A673 (cell line): Measurements from ENCODE around the gene EMP3. TPM values are rescaled to one million over a fixed set of nuclear protein-coding genes. Genes with fewer than 3 reads are reported as not detected.
"Not testable (repeated sequence)": the region's sequence is repeated elsewhere in the genome, so short reads cannot be mapped to it uniquely, and the experiment has no call there.

ENCODE experiments used
- BruUV-seq: library from RNA; stranded (reverse); fragments of 400-500 nt; replicated peaks from 2 replicates; lab custom pipeline; 2021; lab: Mats Ljungman, UMichigan
- CTCF ChIA-PET: fragments of 300-600 bp; sonication (Branson Sonifier 250); formaldehyde crosslinking; loops from one replicate; lab custom pipeline; 2022; ENCODE audit warnings: antibody characterized with exemption; lab: Charles Lee
- POLR2A ChIA-PET: fragments of 300-600 bp; sonication (Branson Sonifier 250); formaldehyde crosslinking; loops from one replicate; lab custom pipeline; 2022; ENCODE audit warnings: antibody characterized with exemption; ENCODE audit not compliant: low non-redundant PET; lab: Charles Lee
- DNase-seq: peaks from one replicate; pipeline ENCODE4 v3.0.0-alpha.2; 2015; ENCODE audit warnings: low spot score
- H3K27ac ChIP-seq: fragments of 200-600 bp; sonication (generic); 2 replicates; pipeline ENCODE4 v1.5.1; 2016; ENCODE audit warnings: mixed run types, low read depth, mild to moderate bottlenecking, mixed read lengths, antibody characterized with exemption, low read length; ENCODE audit not compliant: poor library complexity, severe bottlenecking
- H3K27me3 ChIP-seq: fragments of 200-600 bp; sonication (generic); replicated peaks from 2 replicates; pipeline ENCODE4 v1.6.1; 2017; ENCODE audit warnings: mixed run types, low read depth, mild to moderate bottlenecking, mixed read lengths, antibody characterized with exemption, low read length; ENCODE audit not compliant: insufficient read depth, poor library complexity
- H3K36me3 ChIP-seq: fragments of 200-600 bp; sonication (generic); 2 replicates; pipeline ENCODE4 v1.6.1; 2016; ENCODE audit warnings: mixed run types, mild to moderate bottlenecking, mixed read lengths, antibody characterized with exemption, low read length; ENCODE audit not compliant: insufficient read depth, poor library complexity, severe bottlenecking
- H3K4me1 ChIP-seq: fragments of 200-600 bp; sonication (generic); 2 replicates; pipeline ENCODE4 v1.6.1; 2017; ENCODE audit warnings: mixed run types, mild to moderate bottlenecking, mixed read lengths, antibody characterized with exemption, low read length; ENCODE audit not compliant: insufficient read depth, poor library complexity, severe bottlenecking
- H3K4me3 ChIP-seq: fragments of 200-600 bp; sonication (generic); 2 replicates; pipeline ENCODE4 v1.5.1; 2016; ENCODE audit warnings: low read depth, mixed run types, mild to moderate bottlenecking, mixed read lengths, low read length; ENCODE audit not compliant: poor library complexity, severe bottlenecking
- H3K9me3 ChIP-seq: fragments of 200-600 bp; sonication (generic); 2 replicates; pipeline ENCODE4 v1.6.1; 2016; ENCODE audit warnings: mixed run types, low read depth, mild to moderate bottlenecking, mixed read lengths, antibody characterized with exemption, low read length; ENCODE audit not compliant: poor library complexity, severe bottlenecking
- EZH2 ChIP-seq: fragments of 200-600 bp; sonication (generic); IDR thresholded peaks from 2 replicates; pipeline ENCODE4 v1.6.1; 2017; ENCODE audit warnings: borderline replicate concordance, low read depth, mild to moderate bottlenecking, mixed read lengths, antibody characterized with exemption, low read length; ENCODE audit not compliant: poor library complexity, severe bottlenecking
- intact Hi-C: fragments of 100-400 bp; cut with micrococcal nuclease; formaldehyde crosslinking; loops from one replicate; pipeline ENCODE4 v1.10.0; 2022; ENCODE audit not compliant: unreplicated experiment
- total RNA-seq: library from RNA; stranded (reverse); gene quantifications from 2 replicates; pipeline ENCODE4 v1.2.3, GENCODE V29; 2021
- TF ChIP-seq, protein P1 (sequence below): fragments of 300-800, 200-600 bp; sonication (generic); conservative IDR thresholded peaks from 2 replicates; pipeline ENCODE4 v1.5.1; 2017; ENCODE audit warnings: low read depth, mild to moderate bottlenecking, antibody characterized with exemption, low read length, moderate library complexity, mixed read lengths

Gene EMP3
- total RNA-seq, 1 experiment from 2014 or later, result 187 TPM

DNA sequence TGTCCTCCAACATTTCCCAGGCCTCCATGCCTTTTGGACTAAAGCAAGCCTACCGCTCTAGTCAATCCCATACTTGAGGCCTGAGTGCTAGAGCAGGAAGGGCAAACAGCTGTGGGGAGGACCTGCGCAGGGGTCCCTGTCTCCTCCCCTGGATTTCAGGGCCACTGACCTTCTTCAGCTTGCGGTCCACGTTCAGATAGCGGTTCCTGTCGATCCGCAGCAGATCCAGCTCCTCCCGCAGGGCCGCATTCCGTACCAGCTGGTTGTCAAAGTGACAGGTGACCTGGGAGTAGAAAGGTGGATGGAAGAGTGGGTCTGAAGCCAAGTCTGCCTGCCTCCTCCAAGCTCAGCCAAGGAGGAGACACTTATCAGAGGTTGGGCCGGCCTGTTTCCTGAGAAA, 14.0 kb upstream of the EMP3 start:
- no peak for TF ChIP-seq EZH2
- TF ChIP-seq, protein P1, sequence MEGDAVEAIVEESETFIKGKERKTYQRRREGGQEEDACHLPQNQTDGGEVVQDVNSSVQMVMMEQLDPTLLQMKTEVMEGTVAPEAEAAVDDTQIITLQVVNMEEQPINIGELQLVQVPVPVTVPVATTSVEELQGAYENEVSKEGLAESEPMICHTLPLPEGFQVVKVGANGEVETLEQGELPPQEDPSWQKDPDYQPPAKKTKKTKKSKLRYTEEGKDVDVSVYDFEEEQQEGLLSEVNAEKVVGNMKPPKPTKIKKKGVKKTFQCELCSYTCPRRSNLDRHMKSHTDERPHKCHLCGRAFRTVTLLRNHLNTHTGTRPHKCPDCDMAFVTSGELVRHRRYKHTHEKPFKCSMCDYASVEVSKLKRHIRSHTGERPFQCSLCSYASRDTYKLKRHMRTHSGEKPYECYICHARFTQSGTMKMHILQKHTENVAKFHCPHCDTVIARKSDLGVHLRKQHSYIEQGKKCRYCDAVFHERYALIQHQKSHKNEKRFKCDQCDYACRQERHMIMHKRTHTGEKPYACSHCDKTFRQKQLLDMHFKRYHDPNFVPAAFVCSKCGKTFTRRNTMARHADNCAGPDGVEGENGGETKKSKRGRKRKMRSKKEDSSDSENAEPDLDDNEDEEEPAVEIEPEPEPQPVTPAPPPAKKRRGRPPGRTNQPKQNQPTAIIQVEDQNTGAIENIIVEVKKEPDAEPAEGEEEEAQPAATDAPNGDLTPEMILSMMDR, result no peak
- Histone ChIP-seq H3K9me3 (no peaks in the 10 kb centered on the region), H3K27me3 (no peaks in the 10 kb centered on the region), H3K36me3 (no peaks in the 10 kb centered on the region), H3K4me1 (peaks cover 8% of the 10 kb centered on the region), H3K27ac (no peak overlapping the region), H3K4me3 (no peak overlapping the region)
- intact Hi-C loops, result no loop called here
- ChIA-PET CTCF (interaction anchor here (0.7 to 1.0 kb wide), 2 partner anchors 80 to 208 kb away, joined by 3 read pairs; partner anchors contain the start of gene KDELR1), POLR2A (no interaction called here)
- no peak for DNase-seq
- BruUV-seq, result no TSS peak

DNA sequence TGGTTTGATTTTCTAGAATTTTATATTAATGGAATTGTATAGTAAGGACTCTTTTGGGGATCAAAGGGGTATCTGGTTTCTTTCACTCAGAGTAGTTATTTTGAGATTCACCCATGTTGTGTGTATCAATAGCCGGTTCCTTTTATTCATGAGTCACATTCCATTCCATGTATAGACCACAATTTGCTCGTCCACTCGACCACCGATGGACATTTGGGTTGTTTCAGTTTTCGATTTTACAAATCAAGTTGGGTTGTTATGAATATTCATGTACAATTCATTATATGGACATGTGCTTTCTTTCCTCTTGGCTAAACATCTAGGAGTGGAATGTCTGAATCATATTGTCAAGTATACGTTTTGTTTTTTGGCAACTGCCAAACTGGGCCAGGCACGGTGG, 9.6 kb upstream of the EMP3 start:
- no TSS peak for BruUV-seq
- POLR2A ChIA-PET, result no interaction called here
- Histone ChIP-seq H3K9me3 (no peaks in the 10 kb centered on the region), H3K4me1 (peaks cover 14% of the 10 kb centered on the region), H3K27me3 (no peaks in the 10 kb centered on the region), H3K36me3 (no peaks in the 10 kb centered on the region), H3K27ac (no peak overlapping the region), H3K4me3 (no peak overlapping the region)
- intact Hi-C loops, result no loop called here
- CTCF ChIA-PET, result no interaction called here
- TF ChIP-seq, protein P1, result no peak
- no peak for TF ChIP-seq EZH2
- no peak for DNase-seq

DNA sequence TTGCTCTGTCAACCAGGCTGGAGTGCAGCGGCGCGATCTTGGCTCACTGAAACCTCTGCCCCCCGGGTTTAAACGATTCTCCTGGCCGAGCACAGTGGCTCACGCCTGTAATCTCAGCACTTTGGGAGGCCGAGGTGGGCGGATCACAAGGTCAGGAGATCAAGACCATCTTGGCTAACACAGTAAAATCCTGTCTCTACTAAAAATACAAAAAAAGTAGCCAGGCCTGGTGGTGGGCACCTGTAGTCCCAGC, 7.7 kb upstream of the EMP3 start:
- intact Hi-C loops, POLR2A ChIA-PET: not testable (repeated sequence)

DNA sequence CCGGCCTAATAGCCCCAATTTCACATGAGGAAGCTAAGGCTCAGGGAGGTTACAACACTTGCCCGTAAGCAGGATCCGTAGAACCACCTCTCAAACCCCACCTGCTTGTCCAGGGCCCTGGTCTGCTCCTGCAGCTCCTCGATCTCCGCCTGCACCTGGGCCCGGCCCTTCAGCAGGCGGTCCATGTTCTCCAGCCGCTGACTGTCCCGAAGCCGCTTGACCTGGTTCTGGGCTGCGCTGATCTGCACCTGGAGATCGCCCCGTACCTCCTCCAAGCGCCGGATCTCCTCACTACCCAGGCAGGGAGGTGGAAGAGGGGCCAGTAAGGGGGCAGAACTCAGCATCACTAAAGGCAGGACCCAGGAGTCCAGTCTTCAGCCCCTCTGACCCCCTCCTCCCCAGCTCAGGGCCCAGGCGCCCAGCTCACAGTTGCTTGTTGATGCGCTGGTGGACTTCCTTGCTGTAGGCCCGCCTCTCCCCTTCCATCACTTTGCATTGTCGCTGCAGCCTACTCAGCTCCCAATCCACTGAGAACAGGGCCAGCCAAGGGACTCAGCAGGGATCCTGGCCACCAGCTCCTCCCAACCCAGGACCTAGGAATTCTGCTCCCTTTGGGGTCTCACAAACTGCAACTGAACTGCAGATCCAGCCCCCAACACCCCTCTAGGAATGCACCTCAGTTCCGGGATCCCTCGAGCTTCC, 6.9 kb upstream of the EMP3 start:
- Histone ChIP-seq H3K4me3 (no peak overlapping the region), H3K27me3 (no peaks in the 10 kb centered on the region), H3K9me3 (no peaks in the 10 kb centered on the region), H3K27ac (no peak overlapping the region), H3K36me3 (no peaks in the 10 kb centered on the region), H3K4me1 (peaks cover 31% of the 10 kb centered on the region)
- no peak for DNase-seq
- BruUV-seq, result no TSS peak
- ChIA-PET CTCF (interaction anchor here (0.7 to 1.1 kb wide), 2 partner anchors 15 to 270 kb away, joined by 6 read pairs; no protein-coding TSS in a partner anchor), POLR2A (no interaction called here)
- no peak for TF ChIP-seq EZH2
- TF ChIP-seq, protein P1, result no peak
- intact Hi-C loops, result no loop called here

More for the DNA sequence above, 7.7 kb upstream of the EMP3 start:
- CTCF ChIA-PET, H3K27ac ChIP-seq, H3K27me3 ChIP-seq, H3K36me3 ChIP-seq, BruUV-seq, H3K9me3 ChIP-seq, H3K4me3 ChIP-seq, DNase-seq: not testable (repeated sequence)
- H3K4me1 ChIP-seq, result peaks cover 24% of the 10 kb centered on the region
